Smooth muscle cell (in vitro differentiated cells): ENCODE results near the gene FAF2. TPM values are rescaled to one million over a fixed set of nuclear protein-coding genes. Genes with fewer than 3 reads are reported as not detected.

Source experiments
- DNase-seq: peaks from one replicate; lab custom pipeline; 2025; ENCODE audit not compliant: unreplicated experiment; lab: John Stamatoyannopoulos, UW
- H2AFZ ChIP-seq: fragments of 200-600 bp; sonication (generic); 2 replicates; pipeline ENCODE4 v1.6.0; 2016; ENCODE audit warnings: antibody characterized with exemption, low read depth, mild to moderate bottlenecking
- H3F3A ChIP-seq: fragments of 200-600 bp; sonication (generic); 2 replicates; pipeline ENCODE4 v1.6.0; 2017; ENCODE audit warnings: antibody characterized with exemption, low read depth
- H3K27ac ChIP-seq: fragments of 200-600 bp; sonication (generic); 2 replicates; pipeline ENCODE4 v1.5.1; 2016; ENCODE audit warnings: low read depth, mild to moderate bottlenecking
- H3K27me3 ChIP-seq: fragments of 200-600 bp; sonication (generic); 2 replicates; pipeline ENCODE4 v1.6.1; 2016; ENCODE audit warnings: low read depth, mild to moderate bottlenecking
- H3K36me3 ChIP-seq: fragments of 200-600 bp; sonication (generic); 2 replicates; pipeline ENCODE4 v1.5.1; 2016; ENCODE audit warnings: low read depth
- H3K4me1 ChIP-seq: fragments of 200-600 bp; sonication (generic); 2 replicates; pipeline ENCODE4 v1.5.1; 2016; ENCODE audit warnings: low read depth
- H3K4me2 ChIP-seq: fragments of 200-600 bp; sonication (generic); 2 replicates; pipeline ENCODE4 v1.6.0; 2016; ENCODE audit warnings: mild to moderate bottlenecking
- H3K4me3 ChIP-seq: fragments of 200-600 bp; sonication (generic); 2 replicates; pipeline ENCODE4 v1.5.1; 2016; ENCODE audit warnings: mild to moderate bottlenecking
- H3K79me2 ChIP-seq: fragments of 200-600 bp; sonication (generic); 2 replicates; pipeline ENCODE4 v1.6.0; 2016; ENCODE audit warnings: low read depth, mild to moderate bottlenecking
- H3K9ac ChIP-seq: fragments of 200-600 bp; sonication (generic); 2 replicates; pipeline ENCODE4 v1.6.0; 2016; ENCODE audit warnings: low read depth
- H3K9me3 ChIP-seq: fragments of 200-600 bp; sonication (generic); replicated peaks from 2 replicates; pipeline ENCODE4 v1.5.1; 2016; ENCODE audit warnings: low read depth
- H4K20me1 ChIP-seq: fragments of 200-600 bp; sonication (generic); 2 replicates; pipeline ENCODE4 v1.6.0; 2016; ENCODE audit warnings: low read depth
- CTCF ChIP-seq: fragments of 200-600 bp; sonication (generic); IDR thresholded peaks from 2 replicates; pipeline ENCODE4 v1.5.1; 2017; ENCODE audit warnings: borderline replicate concordance, mild to moderate bottlenecking, antibody characterized with exemption; ENCODE audit not compliant: insufficient read depth, poor library complexity, severe bottlenecking
- WGBS: methylation state at CpG from one replicate; pipeline ENCODE4 v1.1.7; 2016; ENCODE audit warnings: low lambda C conversion rate; 5-methylcytosine and 5-hydroxymethylcytosine counted together
- polyA plus RNA-seq: library from polyadenylated mRNA; unstranded; fragments of >200 nt; fragmentation: Nextera tagmentation; extraction: Ambion mirVana; gene quantifications from 2 replicates; pipeline ENCODE4 v1.2.1, GENCODE V29; 2016
- total RNA-seq: library from RNA; depleted of rRNA; stranded (reverse); fragments of >200 nt; gene quantifications from 2 replicates; pipeline ENCODE4 v1.2.3, GENCODE V29; 2014

FAF2 gene
- total and polyA plus RNA-seq, 2 experiments from 2014 or later, result 38.2 to 51.3 TPM

- H3K36me3 ChIP-seq, result no peaks in the 10 kb centered on the region
- no peaks in the 10 kb centered on the region for H4K20me1 ChIP-seq
- no peak overlapping the region for H3K9ac ChIP-seq
- H2AFZ ChIP-seq, result no peak overlapping the region
- DNase-seq, result no peak
- no peak for TF ChIP-seq CTCF
- H3K79me2 ChIP-seq, result no peaks in the 10 kb centered on the region
- H3K4me2 ChIP-seq, result no peak overlapping the region
- no peak overlapping the region for H3K27ac ChIP-seq
- peaks cover 5% of the 10 kb centered on the region for H3K27me3 ChIP-seq
- WGBS, result 95% methylated on average over 1 of the region's 1 CpG
- no peaks in the 10 kb centered on the region for H3K4me1 ChIP-seq
- no peaks in the 10 kb centered on the region for H3F3A ChIP-seq
- no peaks in the 10 kb centered on the region for H3K9me3 ChIP-seq
- H3K4me3 ChIP-seq, result no peak overlapping the region
Observed at GRCh38 chr5:176425791-176426190, 22.4 kb upstream of the FAF2 start.

DNA sequence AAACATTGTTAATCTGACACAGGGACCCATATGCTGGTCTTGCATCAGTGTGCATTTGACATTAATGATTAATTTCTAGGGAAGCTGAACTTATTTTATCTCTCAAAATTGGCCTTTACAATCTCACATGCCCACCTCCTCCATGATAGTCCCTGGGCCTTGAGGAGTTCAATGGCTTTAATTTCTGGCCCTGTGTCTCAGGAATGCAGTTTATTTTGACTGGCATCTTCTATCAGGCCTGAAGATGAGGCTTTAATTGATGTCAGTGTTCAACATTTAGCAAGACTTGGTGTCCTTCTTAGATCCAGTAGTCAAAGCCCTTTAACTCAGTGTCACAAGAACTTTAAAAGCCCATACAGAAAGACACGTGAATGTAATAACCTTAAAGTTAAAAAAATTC lies 21.3 kb upstream of the FAF2 start:
- H3K4me3 ChIP-seq, result no peak overlapping the region
- no peaks in the 10 kb centered on the region for H3F3A ChIP-seq
- H3K27me3 ChIP-seq, result peaks cover 11% of the 10 kb centered on the region
- no peak for TF ChIP-seq CTCF
- H3K79me2 ChIP-seq, result no peaks in the 10 kb centered on the region
- WGBS, result 74% methylated on average over 1 of the region's 1 CpG
- H3K4me1 ChIP-seq, result no peaks in the 10 kb centered on the region
- DNase-seq, result no peak
- H3K4me2 ChIP-seq, result no peak overlapping the region
- no peak overlapping the region for H3K9ac ChIP-seq
- H4K20me1 ChIP-seq, result no peaks in the 10 kb centered on the region
- no peak overlapping the region for H2AFZ ChIP-seq
- no peaks in the 10 kb centered on the region for H3K9me3 ChIP-seq
- H3K27ac ChIP-seq, result no peak overlapping the region
- H3K36me3 ChIP-seq, result no peaks in the 10 kb centered on the region

- Histone ChIP-seq H2AFZ (no peak overlapping the region), H3F3A (no peaks in the 10 kb centered on the region), H4K20me1 (no peaks in the 10 kb centered on the region), H3K4me1 (no peaks in the 10 kb centered on the region), H3K4me2 (no peak overlapping the region), H3K9ac (no peak overlapping the region), H3K4me3 (no peak overlapping the region), H3K79me2 (no peaks in the 10 kb centered on the region), H3K27ac (no peak overlapping the region), H3K9me3 (no peaks in the 10 kb centered on the region), H3K27me3 (peaks cover 13% of the 10 kb centered on the region), H3K36me3 (no peaks in the 10 kb centered on the region)
- DNase-seq, result no peak
- no peak for TF ChIP-seq CTCF
- 89% methylated on average over 4 of the region's 4 CpGs for WGBS
Observed at GRCh38 chr5:176427971-176428370, 20.2 kb upstream of the FAF2 start.

- no peaks in the 10 kb centered on the region for H3K79me2 ChIP-seq
- H3K9ac ChIP-seq, result no peak overlapping the region
- H3F3A ChIP-seq, result no peaks in the 10 kb centered on the region
- H3K27ac ChIP-seq, result no peak overlapping the region
- H3K4me1 ChIP-seq, result no peaks in the 10 kb centered on the region
- TF ChIP-seq CTCF, result no peak
- no peak overlapping the region for H2AFZ ChIP-seq
- no peak overlapping the region for H3K4me2 ChIP-seq
- no peak overlapping the region for H3K4me3 ChIP-seq
- H4K20me1 ChIP-seq, result no peaks in the 10 kb centered on the region
- H3K27me3 ChIP-seq, result peaks cover 13% of the 10 kb centered on the region
- DNase-seq, result no peak
- H3K36me3 ChIP-seq, result no peaks in the 10 kb centered on the region
- 76% methylated on average over 4 of the region's 4 CpGs for WGBS
- H3K9me3 ChIP-seq, result no peaks in the 10 kb centered on the region
Observed at GRCh38 chr5:176429972-176430371, 18.2 kb upstream of the FAF2 start.
